ENCODE data around the gene HOXB6. TPM values are rescaled to one million over a fixed set of nuclear protein-coding genes. Genes with fewer than 3 reads are reported as not detected.

HOXB6 gene
- total and polyA plus RNA-seq, 8 donors = 0.12 to 1.8 (median 0.69) TPM

- Histone ChIP-seq H3K27ac (no peak overlapping the region), H3K4me3 (no peak overlapping the region), H3K36me3 (no peaks in the 10 kb centered on the region), H3K4me1 (no peaks in the 10 kb centered on the region), H3K9me3 (no peaks in the 10 kb centered on the region), H3K27me3 (peaks cover 0 to 28% (median 2%) of the 10 kb centered on the region in 4 donors)
- FAIRE-seq (no peak), ATAC-seq (no peak), DNase-seq (peak in 1 of 6 donors; percentile 71)
- TF ChIP-seq, protein P1, sequence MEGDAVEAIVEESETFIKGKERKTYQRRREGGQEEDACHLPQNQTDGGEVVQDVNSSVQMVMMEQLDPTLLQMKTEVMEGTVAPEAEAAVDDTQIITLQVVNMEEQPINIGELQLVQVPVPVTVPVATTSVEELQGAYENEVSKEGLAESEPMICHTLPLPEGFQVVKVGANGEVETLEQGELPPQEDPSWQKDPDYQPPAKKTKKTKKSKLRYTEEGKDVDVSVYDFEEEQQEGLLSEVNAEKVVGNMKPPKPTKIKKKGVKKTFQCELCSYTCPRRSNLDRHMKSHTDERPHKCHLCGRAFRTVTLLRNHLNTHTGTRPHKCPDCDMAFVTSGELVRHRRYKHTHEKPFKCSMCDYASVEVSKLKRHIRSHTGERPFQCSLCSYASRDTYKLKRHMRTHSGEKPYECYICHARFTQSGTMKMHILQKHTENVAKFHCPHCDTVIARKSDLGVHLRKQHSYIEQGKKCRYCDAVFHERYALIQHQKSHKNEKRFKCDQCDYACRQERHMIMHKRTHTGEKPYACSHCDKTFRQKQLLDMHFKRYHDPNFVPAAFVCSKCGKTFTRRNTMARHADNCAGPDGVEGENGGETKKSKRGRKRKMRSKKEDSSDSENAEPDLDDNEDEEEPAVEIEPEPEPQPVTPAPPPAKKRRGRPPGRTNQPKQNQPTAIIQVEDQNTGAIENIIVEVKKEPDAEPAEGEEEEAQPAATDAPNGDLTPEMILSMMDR (IDR thresholded peaks at IDR 0.05) = no peak
- WGBS, 2 donors = 24 to 30% methylated on average over 47 of the region's 47 CpGs
- intact Hi-C loops (cut with DNase I) = no loop called here
Measured at GRCh38 chr17:48551596-48552465, 53.0 kb downstream of the HOXB6 start.

DNA sequence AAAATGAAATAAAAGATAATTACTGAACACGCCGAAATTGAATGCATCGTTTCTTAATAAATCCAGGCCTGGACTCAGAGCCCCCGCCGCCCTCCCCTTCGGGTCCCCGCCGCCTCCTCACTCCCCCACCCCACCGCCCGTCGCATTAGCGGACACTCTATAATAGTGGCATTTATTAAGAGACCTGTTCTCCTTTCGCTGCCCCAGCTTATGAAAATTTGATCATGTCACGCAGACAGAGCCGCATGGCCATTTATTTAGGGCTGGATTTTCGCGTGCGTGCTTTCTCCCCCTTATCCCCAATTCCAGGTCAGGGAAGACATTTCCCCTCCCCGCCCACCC lies 53.6 kb downstream of the HOXB6 start:
- ATAC-seq = no peak
- Histone ChIP-seq H3K36me3 (no peaks in the 10 kb centered on the region), H3K27me3 (peaks cover 0 to 28% (median 2%) of the 10 kb centered on the region in 4 donors), H3K9me3 (no peaks in the 10 kb centered on the region), H3K4me3 (peak overlapping the region in 1 of 4 donors; percentile 20), H3K4me1 (no peaks in the 10 kb centered on the region), H3K27ac (no peak overlapping the region)
- DNase-seq = no peak
- TF ChIP-seq, protein P1 (IDR thresholded peaks at IDR 0.05) = no peak
- 12 to 24% methylated on average over 19 of the region's 19 CpGs for WGBS, 2 donors
- no peak for FAIRE-seq
- intact Hi-C loops (cut with DNase I) = no loop called here

DNA sequence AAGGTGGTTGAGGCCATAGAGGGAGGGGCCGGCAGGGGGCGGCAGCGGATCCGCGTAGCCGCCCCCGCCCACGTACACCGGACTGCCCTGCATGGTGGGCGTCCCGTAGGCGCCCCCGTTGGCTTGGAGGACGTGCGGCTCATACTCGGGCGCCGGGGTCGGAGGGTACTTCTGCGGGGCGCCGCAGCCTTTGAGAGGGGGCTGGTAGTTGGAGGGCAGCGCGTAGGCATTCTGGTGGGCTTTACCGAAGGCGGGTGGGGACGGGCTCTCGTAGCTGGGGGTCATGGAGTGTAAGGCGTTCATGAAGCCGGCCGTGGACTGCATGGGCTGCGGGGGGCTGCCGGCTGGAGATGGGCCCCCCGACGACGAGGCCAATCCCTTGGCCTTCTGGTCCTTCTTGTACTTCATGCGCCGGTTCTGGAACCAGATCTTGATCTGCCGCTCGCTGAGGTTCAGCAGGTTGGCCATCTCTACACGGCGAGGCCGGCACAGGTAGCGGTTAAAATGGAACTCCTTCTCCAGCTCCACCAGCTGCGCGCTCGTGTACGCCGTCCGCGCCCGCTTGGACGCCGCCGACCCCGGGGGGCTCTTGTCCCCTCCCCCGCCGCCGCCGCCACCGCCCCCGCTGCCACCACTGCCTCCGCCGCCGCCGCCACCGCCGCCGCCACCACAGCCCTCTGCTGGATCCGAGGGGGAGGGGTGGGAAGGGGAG lies 54.1 kb downstream of the HOXB6 start:
- ATAC-seq (no peak), FAIRE-seq (no peak), DNase-seq (no peak)
- peaks cover 0 to 28% (median 2%) of the 10 kb centered on the region in 4 donors for H3K27me3 ChIP-seq
- WGBS, 2 donors = 14 to 24% methylated on average over 51 to 70 of the region's 70 CpGs
- H3K36me3 ChIP-seq = no peaks in the 10 kb centered on the region
- H3K9me3 ChIP-seq = no peaks in the 10 kb centered on the region
- H3K4me1 ChIP-seq = no peaks in the 10 kb centered on the region
- H3K4me3 ChIP-seq = peak overlapping the region in 1 of 4 donors; percentile 20
- intact Hi-C loops (cut with DNase I) = no loop called here
- no peak overlapping the region for H3K27ac ChIP-seq
- TF ChIP-seq, protein P1 (IDR thresholded peaks at IDR 0.05) = no peak

DNA sequence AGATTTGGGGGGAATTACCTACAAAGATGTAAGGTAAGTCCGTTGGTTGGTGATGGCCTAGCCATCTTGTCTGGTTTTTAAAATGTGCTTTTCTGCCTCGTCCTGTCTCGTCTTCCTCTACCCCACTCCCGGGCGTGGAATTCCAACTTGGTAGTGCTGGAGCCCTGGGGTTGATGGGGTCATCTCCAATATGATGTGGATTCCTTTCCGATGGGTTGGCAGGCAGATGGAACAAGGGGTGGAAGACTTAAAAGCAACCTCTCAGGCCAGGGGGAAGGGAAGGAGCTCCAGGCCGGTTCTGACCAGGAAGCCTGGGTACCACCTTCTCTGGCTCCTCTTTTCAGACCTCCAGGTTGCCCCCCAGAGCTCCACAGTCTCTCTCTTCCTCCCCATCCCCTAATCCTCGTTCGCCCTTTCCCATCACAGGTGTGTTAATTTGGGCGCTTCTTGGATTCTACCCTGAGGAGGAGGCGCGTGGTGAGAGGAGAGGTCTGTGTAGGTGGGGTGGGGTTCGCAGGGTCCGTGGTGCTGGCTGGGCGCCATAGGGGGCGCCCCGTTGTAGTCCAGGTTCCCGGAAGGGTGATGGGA lies 54.8 kb downstream of the HOXB6 start:
- FAIRE-seq (no peak), ATAC-seq (no peak), DNase-seq (no peak)
- Histone ChIP-seq H3K27me3 (peaks cover 0 to 28% (median 2%) of the 10 kb centered on the region in 4 donors), H3K36me3 (no peaks in the 10 kb centered on the region), H3K4me1 (no peaks in the 10 kb centered on the region), H3K27ac (no peak overlapping the region), H3K9me3 (no peaks in the 10 kb centered on the region), H3K4me3 (no peak overlapping the region)
- intact Hi-C loops (cut with DNase I) = no loop called here
- TF ChIP-seq, protein P1 (IDR thresholded peaks at IDR 0.05) = no peak
- 47 to 59% methylated on average over 18 of the region's 18 CpGs for WGBS, 2 donors
